Right atrium auricular region (tissue), 2 donors: Measurements from ENCODE around the gene GPHB5. TPM values are rescaled to one million over a fixed set of nuclear protein-coding genes. Genes with fewer than 3 reads are reported as not detected.

Experiments used
- DNase-seq: peaks from one replicate; pipeline ENCODE4 v3.0.0-alpha.2; 2019; ENCODE audit warnings: low spot score
- H3K27ac ChIP-seq, 2 donors: fragments of 200-600 bp; sonication (generic); 1 replicate in 1 of 2; 2 replicates in 1 of 2; pipeline ENCODE4 v1.5.1; 2016 to 2019
- H3K27me3 ChIP-seq, 2 donors: fragments of 200-600 bp; sonication (generic); one replicate each; pipeline versions ENCODE4 v1.5.1 to v1.6.0; 2017 to 2019
- H3K36me3 ChIP-seq: fragments of 200-600 bp; sonication (generic); one replicate; pipeline ENCODE4 v1.5.1; 2016
- H3K4me1 ChIP-seq, 2 donors: fragments of 200-600 bp; sonication (generic); one replicate each; pipeline versions ENCODE4 v1.5.1 to v1.6.0; 2017 to 2019
- H3K4me3 ChIP-seq, 2 donors: fragments of 200-600 bp; sonication (generic); 1 replicate in 1 of 2; 2 replicates in 1 of 2; pipeline ENCODE4 v1.5.1; 2017 to 2019; ENCODE audit warnings: mild to moderate bottlenecking in 1 of 2, moderate library complexity in 1 of 2
- H3K9me3 ChIP-seq, 2 donors: fragments of 200-600 bp; sonication (generic); one replicate each; pipeline ENCODE4 v1.5.1; 2019
- total RNA-seq, 2 donors: library from RNA; depleted of rRNA; stranded (reverse); fragments of >200 nt; gene quantifications; one replicate each; pipeline ENCODE4 v1.1.0, GENCODE V29; 2016
- TF ChIP-seq, protein P1 (sequence below), 2 donors: fragments of 200-600 bp; sonication (generic); IDR thresholded peaks; one replicate each; pipeline ENCODE4 v1.5.1; 2019; ENCODE audit warnings: antibody characterized with exemption in 2 of 2

The GPHB5 gene
- total RNA-seq, 2 donors from 2014 or later = not detected

GRCh38 chr14:63300854-63301253 lies 17.9 kb downstream of the GPHB5 start:
- Histone ChIP-seq H3K27ac (peak overlapping the region in 1 of 2 donors; percentile 50), H3K4me1 (peaks cover 0 to 8% of the 10 kb centered on the region in 2 donors), H3K9me3 (no peaks in the 10 kb centered on the region), H3K27me3 (no peaks in the 10 kb centered on the region), H3K36me3 (no peaks in the 10 kb centered on the region), H3K4me3 (no peak overlapping the region)
- no peak for DNase-seq
- TF ChIP-seq, protein P1, sequence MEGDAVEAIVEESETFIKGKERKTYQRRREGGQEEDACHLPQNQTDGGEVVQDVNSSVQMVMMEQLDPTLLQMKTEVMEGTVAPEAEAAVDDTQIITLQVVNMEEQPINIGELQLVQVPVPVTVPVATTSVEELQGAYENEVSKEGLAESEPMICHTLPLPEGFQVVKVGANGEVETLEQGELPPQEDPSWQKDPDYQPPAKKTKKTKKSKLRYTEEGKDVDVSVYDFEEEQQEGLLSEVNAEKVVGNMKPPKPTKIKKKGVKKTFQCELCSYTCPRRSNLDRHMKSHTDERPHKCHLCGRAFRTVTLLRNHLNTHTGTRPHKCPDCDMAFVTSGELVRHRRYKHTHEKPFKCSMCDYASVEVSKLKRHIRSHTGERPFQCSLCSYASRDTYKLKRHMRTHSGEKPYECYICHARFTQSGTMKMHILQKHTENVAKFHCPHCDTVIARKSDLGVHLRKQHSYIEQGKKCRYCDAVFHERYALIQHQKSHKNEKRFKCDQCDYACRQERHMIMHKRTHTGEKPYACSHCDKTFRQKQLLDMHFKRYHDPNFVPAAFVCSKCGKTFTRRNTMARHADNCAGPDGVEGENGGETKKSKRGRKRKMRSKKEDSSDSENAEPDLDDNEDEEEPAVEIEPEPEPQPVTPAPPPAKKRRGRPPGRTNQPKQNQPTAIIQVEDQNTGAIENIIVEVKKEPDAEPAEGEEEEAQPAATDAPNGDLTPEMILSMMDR (IDR thresholded peaks at IDR 0.05) = no peak

GRCh38 chr14:63299351-63300110 lies 19.2 kb downstream of the GPHB5 start:
- peaks cover 0 to 8% of the 10 kb centered on the region in 2 donors for H3K4me1 ChIP-seq
- H3K27me3 ChIP-seq = no peaks in the 10 kb centered on the region
- TF ChIP-seq, protein P1 (IDR thresholded peaks at IDR 0.05) = no peak

DNA sequence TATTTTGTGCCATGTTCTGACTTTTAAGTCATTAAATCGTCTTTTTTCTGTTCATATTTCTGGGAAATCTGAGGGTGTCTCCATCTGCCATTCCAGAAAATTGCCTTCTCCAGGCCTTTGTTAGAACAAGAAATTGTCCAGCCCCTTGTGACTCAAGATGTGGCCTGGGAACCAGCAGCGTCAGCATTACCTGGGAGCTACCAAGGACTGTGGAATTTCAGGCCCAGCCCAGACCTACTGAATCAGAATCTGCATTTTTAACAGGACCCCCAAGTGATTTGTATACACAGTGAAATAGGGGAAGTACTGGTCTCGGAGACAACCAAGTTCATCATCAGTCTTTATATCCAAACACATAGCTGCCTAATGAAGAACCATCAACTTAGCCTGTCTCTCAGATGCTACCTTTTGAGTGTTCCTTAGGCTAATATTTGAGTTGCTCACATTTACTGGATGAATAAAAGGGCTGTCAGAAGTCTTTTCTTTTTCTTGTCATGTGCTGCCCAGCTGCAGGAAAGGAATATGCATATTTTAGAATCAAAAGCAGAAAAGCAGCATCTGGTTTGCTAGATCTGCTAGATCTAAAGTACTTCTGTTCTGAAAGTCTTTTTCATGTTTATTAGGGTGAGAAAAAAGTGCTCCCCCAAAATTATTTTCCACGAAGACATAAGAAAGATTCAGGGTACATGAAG lies 21.2 kb downstream of the GPHB5 start:
- Histone ChIP-seq H3K27me3 (no peaks in the 10 kb centered on the region), H3K36me3 (peaks cover 7% of the 10 kb centered on the region), H3K4me1 (peaks cover 0 to 8% of the 10 kb centered on the region in 2 donors), H3K9me3 (no peaks in the 10 kb centered on the region), H3K27ac (no peak overlapping the region), H3K4me3 (no peak overlapping the region)
- TF ChIP-seq, protein P1 (IDR thresholded peaks at IDR 0.05) = no peak
- DNase-seq = no peak

More at GRCh38 chr14:63299351-63300110, 19.2 kb downstream of the GPHB5 start:
- H3K36me3 ChIP-seq = no peaks in the 10 kb centered on the region
- H3K9me3 ChIP-seq = no peaks in the 10 kb centered on the region
- no peak overlapping the region for H3K27ac ChIP-seq
- no peak overlapping the region for H3K4me3 ChIP-seq
- DNase-seq = no peak

DNA sequence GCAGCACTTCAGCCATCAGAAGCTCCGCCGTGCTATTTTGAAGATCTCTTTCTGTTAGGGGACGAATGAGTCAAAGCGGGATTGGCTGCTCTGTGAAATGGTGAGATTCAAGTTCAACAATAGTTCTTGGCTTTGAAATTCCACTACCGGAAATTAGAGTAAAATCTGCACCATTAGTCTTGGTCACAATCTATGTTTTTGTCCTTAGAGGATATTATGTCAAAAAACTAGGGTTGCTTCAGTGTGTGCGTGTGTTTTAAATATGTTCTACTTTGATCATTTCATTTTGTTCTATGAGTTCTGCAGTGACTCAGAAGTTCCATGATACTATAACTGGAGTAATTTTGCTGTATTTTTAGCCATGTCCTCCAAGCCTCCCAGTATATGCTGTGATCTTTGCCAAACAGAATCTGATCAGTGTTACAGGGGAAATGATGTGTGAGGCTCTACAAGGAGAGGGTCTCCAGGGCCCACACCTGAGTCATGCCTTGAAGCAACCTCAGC lies 22.6 kb downstream of the GPHB5 start:
- no peak for DNase-seq
- H3K4me3 ChIP-seq = no peak overlapping the region

DNA sequence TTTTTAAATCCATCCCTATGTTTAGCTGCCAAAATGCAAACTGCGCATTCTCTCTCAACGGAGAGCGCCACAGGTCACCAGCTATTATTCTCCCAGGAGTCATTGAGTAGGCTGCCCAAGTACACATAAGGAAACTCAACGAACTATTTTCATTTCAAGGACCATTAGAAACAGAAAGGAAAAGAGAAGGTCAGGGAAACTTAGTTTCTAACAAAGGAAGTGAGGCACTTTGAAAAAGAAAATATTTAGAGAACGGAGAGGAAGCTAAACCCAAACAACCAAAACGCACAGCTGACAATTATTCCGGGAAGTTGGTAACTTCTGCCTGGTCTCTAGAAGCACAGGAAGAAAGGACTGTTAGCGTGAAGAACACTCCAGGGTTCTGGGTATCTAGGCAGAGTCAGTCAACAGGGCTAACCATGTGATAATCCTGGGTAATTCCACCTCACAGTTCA lies 23.5 kb downstream of the GPHB5 start:
- H3K9me3 ChIP-seq = no peaks in the 10 kb centered on the region
- TF ChIP-seq, protein P1 (IDR thresholded peaks at IDR 0.05) = no peak
- H3K27me3 ChIP-seq = no peaks in the 10 kb centered on the region
- H3K4me3 ChIP-seq = no peak overlapping the region
- H3K4me1 ChIP-seq = no peaks in the 10 kb centered on the region
- peak overlapping the region; percentile 36 to 47 for H3K27ac ChIP-seq
- H3K36me3 ChIP-seq = peaks cover 20% of the 10 kb centered on the region
- no peak for DNase-seq

More for the DNA sequence above, 22.6 kb downstream of the GPHB5 start:
- peak overlapping the region; percentile 36 to 47 for H3K27ac ChIP-seq
- H3K4me1 ChIP-seq = no peaks in the 10 kb centered on the region
- H3K9me3 ChIP-seq = no peaks in the 10 kb centered on the region
- no peaks in the 10 kb centered on the region for H3K27me3 ChIP-seq
- TF ChIP-seq, protein P1 (IDR thresholded peaks at IDR 0.05) = no peak
- peaks cover 17% of the 10 kb centered on the region for H3K36me3 ChIP-seq
